GDM1 (cell line): Measurements from ENCODE around the gene OR5K2.

Experiments used
- DNase-seq: peaks from one replicate; lab custom pipeline; 2025; lab: John Stamatoyannopoulos, UW

The OR5K2 gene

GRCh38 chr3:98522544-98523281 lies 25.2 kb downstream of the OR5K2 start, which contains the start of gene CLDND1:
Gene CLDND1, minus strand, starts transcription at chr3:98522902. Its CDS starts 1,478 bp downstream, at chr3:98521424.
- DNase-seq = peak; percentile 91

DNA sequence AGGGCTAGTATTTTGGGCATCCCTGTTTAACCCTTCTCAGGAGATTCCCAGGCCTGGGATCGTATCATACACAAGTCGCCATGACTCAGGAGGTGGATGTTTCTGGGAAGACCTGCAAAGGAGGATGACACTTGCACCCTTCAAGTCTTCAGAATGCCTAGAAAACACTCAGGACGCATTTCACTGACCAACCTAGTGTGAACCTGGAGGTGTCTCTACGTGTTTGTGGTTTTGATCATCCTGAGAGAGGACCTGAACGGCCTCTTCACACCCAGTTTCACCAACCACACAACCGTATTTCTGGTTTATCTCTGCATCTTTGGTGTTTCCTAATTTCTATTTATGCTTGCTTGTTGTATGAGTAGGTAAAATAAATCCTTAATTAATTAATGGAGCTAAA lies 28.0 kb downstream of the OR5K2 start:
- DNase-seq = no peak

DNA sequence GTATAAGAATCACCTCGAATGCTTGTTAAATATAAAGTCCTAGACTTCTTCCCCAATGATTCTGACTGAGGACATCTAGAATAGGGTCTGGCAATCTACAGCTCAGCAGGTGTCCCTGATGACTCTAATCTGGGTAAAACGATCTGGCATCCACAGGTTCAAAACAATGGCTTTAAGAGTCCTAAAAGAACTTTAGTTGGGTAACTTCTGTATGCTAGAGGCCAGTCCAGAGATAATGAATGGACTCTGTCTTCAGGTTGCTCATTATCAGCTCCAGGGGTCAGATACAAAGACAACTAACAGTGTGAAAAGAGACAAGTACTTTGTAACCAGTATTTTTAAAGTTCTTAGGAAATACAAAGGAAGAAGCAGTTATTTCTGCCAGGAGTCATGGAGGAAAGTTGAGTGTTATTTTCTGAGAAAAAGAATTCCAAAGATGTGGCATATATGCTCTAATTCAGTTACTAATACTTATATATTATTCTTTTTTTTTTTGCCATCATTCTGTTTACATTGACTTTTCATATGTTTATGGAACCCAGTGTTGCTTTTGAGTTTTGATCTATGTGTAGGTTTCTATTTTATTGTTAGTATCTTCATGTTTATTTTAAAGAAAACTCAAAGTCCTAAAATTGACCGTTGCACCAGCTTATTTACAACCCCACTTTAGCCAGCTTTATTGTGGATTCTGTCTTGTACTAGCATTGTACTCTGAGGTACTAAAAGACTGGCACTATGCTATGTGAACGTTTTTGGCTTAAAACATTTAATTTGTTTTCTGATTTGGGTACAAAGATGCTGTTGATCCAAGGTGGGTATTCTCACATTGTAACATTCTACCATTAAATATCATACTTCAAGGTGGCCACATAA lies 31.2 kb downstream of the OR5K2 start:
- no peak for DNase-seq

GRCh38 chr3:98529856-98530459 lies 32.5 kb downstream of the OR5K2 start:
- DNase-seq = no peak

- DNase-seq = no peak
These were observed 33.2 kb downstream of the OR5K2 start for GRCh38 chr3:98530676-98531075.

GRCh38 chr3:98531622-98532274 lies 34.3 kb downstream of the OR5K2 start, which contains the start of gene GPR15:
Gene GPR15, plus strand, starts transcription at chr3:98531978. Its CDS starts 56 bp downstream, at chr3:98532034.
- DNase-seq = no peak

DNA sequence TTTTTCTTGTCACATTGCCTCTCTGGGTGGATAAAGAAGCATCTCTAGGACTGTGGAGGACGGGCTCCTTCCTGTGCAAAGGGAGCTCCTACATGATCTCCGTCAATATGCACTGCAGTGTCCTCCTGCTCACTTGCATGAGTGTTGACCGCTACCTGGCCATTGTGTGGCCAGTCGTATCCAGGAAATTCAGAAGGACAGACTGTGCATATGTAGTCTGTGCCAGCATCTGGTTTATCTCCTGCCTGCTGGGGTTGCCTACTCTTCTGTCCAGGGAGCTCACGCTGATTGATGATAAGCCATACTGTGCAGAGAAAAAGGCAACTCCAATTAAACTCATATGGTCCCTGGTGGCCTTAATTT lies 34.8 kb downstream of the OR5K2 start:
- DNase-seq = no peak

- no peak for DNase-seq
These were observed 35.5 kb downstream of the OR5K2 start for GRCh38 chr3:98532709-98533571.

DNA sequence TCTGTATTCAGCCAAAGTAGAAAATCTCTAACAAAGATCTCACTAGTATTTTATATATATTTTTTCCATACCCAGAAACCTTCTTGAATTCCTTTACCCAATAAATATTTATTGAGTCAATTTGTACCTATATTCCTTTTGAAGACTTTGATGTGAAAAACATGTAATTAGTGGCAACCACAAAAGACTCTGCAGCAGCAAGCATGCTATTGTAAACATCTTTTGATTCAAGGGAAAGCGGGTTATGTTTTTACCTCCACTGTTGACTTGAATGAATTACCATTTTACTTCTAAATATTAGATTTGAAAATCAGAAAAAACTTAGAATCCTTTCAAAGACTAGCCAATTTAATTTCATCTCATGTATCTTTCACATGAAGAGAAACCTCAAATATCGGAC lies 36.7 kb downstream of the OR5K2 start:
- DNase-seq = no peak

- DNase-seq = no peak
These were observed 37.3 kb downstream of the OR5K2 start for GRCh38 chr3:98534734-98535133.

- no peak for DNase-seq
These were observed 39.1 kb downstream of the OR5K2 start for GRCh38 chr3:98536456-98537017.

GRCh38 chr3:98540346-98540745 lies 42.9 kb downstream of the OR5K2 start:
- DNase-seq = no peak

DNA sequence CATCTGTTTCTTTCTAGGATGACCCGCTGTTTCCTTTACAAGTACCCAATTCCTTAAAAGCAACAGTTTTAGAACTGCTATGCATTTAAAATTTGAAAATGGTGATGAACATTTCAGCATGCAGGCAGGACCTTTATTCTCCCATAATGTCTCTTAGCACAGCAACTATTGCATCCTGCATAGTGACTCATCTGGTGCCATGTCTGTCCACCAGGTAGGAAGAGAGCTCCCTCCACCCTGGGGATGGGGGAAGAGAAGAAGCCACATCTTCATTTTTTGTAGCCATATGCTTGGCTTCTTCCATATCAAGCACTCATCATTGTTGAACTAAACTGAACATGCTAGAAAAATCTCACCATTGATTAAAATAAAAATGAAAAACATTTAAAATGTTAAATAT lies 44.2 kb downstream of the OR5K2 start:
- DNase-seq = no peak

DNA sequence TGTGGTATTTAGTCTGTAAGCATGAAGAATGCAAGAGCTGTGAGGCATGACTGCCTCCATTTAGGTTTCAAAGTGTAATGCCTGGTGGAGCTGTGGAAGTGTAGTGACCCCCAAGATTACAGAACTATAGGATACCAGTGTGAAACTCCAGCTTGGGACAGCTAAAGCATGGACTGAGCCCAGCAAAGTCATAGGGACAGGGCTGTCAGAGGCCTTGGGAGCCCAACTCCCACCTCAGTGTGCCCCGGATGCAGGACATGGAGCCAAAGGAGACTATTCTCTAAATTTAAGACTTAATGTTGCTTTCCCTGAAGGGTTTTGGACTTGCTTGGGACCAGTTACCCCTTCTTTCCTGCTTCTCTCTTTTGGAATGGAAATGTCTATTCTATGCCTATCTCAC lies 45.1 kb downstream of the OR5K2 start:
- no peak for DNase-seq

GRCh38 chr3:98545940-98546339 lies 48.5 kb downstream of the OR5K2 start:
- no peak for DNase-seq
